HepG2 (cell line): Measurements from ENCODE around the gene EIF4G3. TPM values are rescaled to one million over a fixed set of nuclear protein-coding genes. Genes with fewer than 3 reads are reported as not detected.

ENCODE experiments used
- ATF7 ChIP-seq, 2 experiments: fragments of 450-650 bp in 1 of 2; sonication (generic) in 1 of 2; formaldehyde crosslinking in 1 of 2; IDR thresholded peaks; 2 replicates each; pipeline versions ENCODE4 v1.4.0 to v1.6.1; 2016 to 2020; ENCODE audit warnings: antibody characterized with exemption in 1 of 2, mild to moderate bottlenecking in 1 of 2, missing genetic modification reagents in 1 of 2
- CEBPG ChIP-seq: IDR thresholded peaks from 2 replicates; pipeline ENCODE4 v1.6.1; 2016
- DNMT1 ChIP-seq: sonication (generic); formaldehyde crosslinking; IDR thresholded peaks from 2 replicates; pipeline ENCODE4 v1.5.1; 2020; ENCODE audit warnings: mild to moderate bottlenecking, missing genetic modification reagents
- FOXA1 ChIP-seq, 2 experiments: fragments of 450-650 bp in 1 of 2; sonication (generic) in 1 of 2; formaldehyde crosslinking in 1 of 2; IDR thresholded peaks; 2 replicates each; pipeline versions ENCODE4 v1.4.0 to v1.6.1; 2016 to 2020; ENCODE audit warnings: missing genetic modification reagents in 1 of 2
- GABPB1 ChIP-seq: IDR thresholded peaks from 2 replicates; pipeline ENCODE4 v1.6.1; 2016; ENCODE audit warnings: mild to moderate bottlenecking, missing genetic modification reagents, moderate library complexity, missing compliant biosample characterization
- HES4 ChIP-seq: sonication (generic); formaldehyde crosslinking; IDR thresholded peaks from 2 replicates; pipeline ENCODE4 v1.9.0; 2021; ENCODE audit warnings: mild to moderate bottlenecking, missing genetic modification reagents, borderline replicate concordance
- RFX1 ChIP-seq: fragments of 450-650 bp; IDR thresholded peaks from 2 replicates; pipeline ENCODE4 v1.6.1; 2017
- SMAD9 ChIP-seq: sonication (generic); formaldehyde crosslinking; IDR thresholded peaks from 2 replicates; pipeline ENCODE4 v1.5.1; 2020; ENCODE audit warnings: mild to moderate bottlenecking, missing genetic modification reagents
- YEATS4 ChIP-seq: sonication (generic); formaldehyde crosslinking; IDR thresholded peaks from 2 replicates; pipeline ENCODE4 v1.4.0; 2020; ENCODE audit warnings: missing genetic modification reagents, borderline replicate concordance
- ZNF251 ChIP-seq: sonication (generic); formaldehyde crosslinking; IDR thresholded peaks from 2 replicates; pipeline ENCODE4 v1.9.0; 2021; ENCODE audit warnings: mild to moderate bottlenecking, missing genetic modification reagents
- ZNF335 ChIP-seq: sonication (generic); formaldehyde crosslinking; IDR thresholded peaks from 2 replicates; pipeline ENCODE4 v1.4.0; 2020; ENCODE audit warnings: missing genetic modification reagents
- ZNF782 ChIP-seq: sonication (generic); formaldehyde crosslinking; IDR thresholded peaks from 2 replicates; pipeline ENCODE4 v1.4.0; 2020; ENCODE audit warnings: missing genetic modification reagents, mild to moderate bottlenecking, borderline replicate concordance
- polyA plus RNA-seq, 8 experiments: library from polyadenylated mRNA; depleted of rRNA in 3 of 8; stranded (reverse) in 7 of 8; unstranded in 1 of 8; fragments of >200 nt; fragmentation: Illumina TruSeq in 4 of 8; extraction: Trizol in 4 of 8; gene quantifications; 2 replicates each; pipeline versions ENCODE4 v1.2.1 to v1.2.3, GENCODE V29; 2011 to 2016; ENCODE audit warnings: low read depth in 4 of 8, missing spikeins in 1 of 8, mixed read lengths in 1 of 8; ENCODE audit not compliant: insufficient read depth in 1 of 8
- total RNA-seq, 5 experiments: library from RNA; depleted of rRNA; stranded (reverse); fragments of >200 nt; fragmentation: Illumina TruSeq; extraction: Trizol; gene quantifications; 2 replicates each; pipeline ENCODE4 v1.2.3, GENCODE V29; 2016; ENCODE audit warnings: low read depth in 1 of 5
- TF ChIP-seq, protein P1 (sequence below): sonication (generic); formaldehyde crosslinking; IDR thresholded peaks from 2 replicates; pipeline ENCODE4 v1.5.1; 2020; ENCODE audit warnings: missing genetic modification reagents, mild to moderate bottlenecking, borderline replicate concordance
- TF ChIP-seq, protein P2 (sequence below): IDR thresholded peaks from 2 replicates; pipeline ENCODE4 v1.4.0; 2020; ENCODE audit warnings: mild to moderate bottlenecking, missing genetic modification reagents
- TF ChIP-seq, protein P3 (sequence below): fragments of 450-650 bp; IDR thresholded peaks from 2 replicates; pipeline ENCODE4 v1.6.1; 2017; ENCODE audit warnings: mild to moderate bottlenecking
- TF ChIP-seq, protein P4 (sequence below): sonication (generic); formaldehyde crosslinking; IDR thresholded peaks from 2 replicates; pipeline ENCODE4 v1.4.0; 2020; ENCODE audit warnings: missing genetic modification reagents
- TF ChIP-seq, protein P5 (sequence below): sonication (generic); formaldehyde crosslinking; IDR thresholded peaks from 2 replicates; pipeline ENCODE4 v1.8.1; 2023; ENCODE audit warnings: mild to moderate bottlenecking, inconsistent platforms, moderate library complexity, missing genetic modification reagents, borderline replicate concordance

EIF4G3 gene
- total and polyA plus RNA-seq, 2 of the 13 experiments (the other 11 are each of a cell fraction or from before 2014, with no cell fraction given) = 22.2 to 27.6 TPM

DNA sequence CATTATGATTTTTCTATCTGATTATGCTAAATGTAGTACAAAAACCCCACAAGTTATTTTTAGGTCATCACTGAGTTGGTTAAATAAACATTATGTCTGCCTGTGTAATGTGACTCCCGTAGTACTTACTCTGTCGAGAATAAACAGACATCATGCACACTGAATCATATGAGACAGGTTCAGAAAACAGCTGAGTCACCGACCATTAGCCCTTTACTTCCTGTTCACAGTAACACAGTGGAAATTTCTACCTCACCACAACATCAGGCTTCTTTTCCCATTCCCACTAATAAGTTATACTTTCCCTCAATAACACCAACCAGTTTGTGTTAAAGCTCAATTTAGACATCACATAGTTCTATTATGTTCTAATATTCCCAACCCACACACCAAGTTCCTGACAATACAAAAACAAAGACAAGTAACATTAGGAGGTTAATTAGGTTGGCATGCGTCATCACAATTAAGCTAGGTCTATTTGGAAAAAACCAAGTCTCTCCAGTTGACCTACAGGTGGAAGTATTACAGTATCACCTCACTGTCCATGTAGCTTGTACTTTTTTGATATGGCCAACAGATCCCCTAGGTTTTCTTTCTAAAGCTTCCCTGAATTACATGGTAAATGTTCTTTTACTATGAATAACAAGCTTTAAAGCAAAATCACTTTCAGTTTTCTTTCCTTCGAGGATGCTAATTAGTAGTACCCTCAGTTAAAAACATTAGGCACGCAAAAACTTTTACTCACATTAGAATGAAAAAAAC, 154.2 kb downstream of the EIF4G3 start (continued):
- TF ChIP-seq, protein P1, sequence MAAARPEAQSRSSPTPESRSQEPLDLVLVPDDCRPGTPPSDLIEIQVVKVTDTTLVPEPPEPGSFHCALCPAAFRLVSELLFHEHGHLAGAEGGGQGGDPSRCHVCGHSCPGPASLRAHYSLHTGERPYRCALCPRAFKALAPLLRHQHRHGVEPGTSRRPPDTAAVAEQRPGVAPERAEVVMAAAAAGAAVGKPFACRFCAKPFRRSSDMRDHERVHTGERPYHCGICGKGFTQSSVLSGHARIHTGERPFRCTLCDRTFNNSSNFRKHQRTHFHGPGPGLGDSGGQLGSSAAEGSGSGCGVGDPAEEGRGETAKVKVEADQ (CRISPR knock-in tag) = no peak
- TF ChIP-seq DNMT1 (no peak), YEATS4 (CRISPR knock-in tag) (no peak), CEBPG (CRISPR knock-in tag) (0 out of 2 replicates have a peak, but pooled peaks have one; percentile 7), RFX1 (no peak), FOXA1 (IDR thresholded peaks at IDR 0.05) (no peak), FOXA1 (CRISPR knock-in tag; IDR thresholded peaks at IDR 0.05) (peak; percentile 68), SMAD9 (CRISPR knock-in tag) (no peak), ATF7 (IDR thresholded peaks at IDR 0.05) (0 out of 2 replicates have a peak, but pooled peaks have one; percentile 24), ATF7 (CRISPR knock-in tag; IDR thresholded peaks at IDR 0.05) (no peak), ZNF782 (CRISPR knock-in tag) (no peak), HES4 (CRISPR knock-in tag) (no peak), ZNF335 (peak; percentile 77; the same call in 1 of the 2 replicates), GABPB1 (peak; percentile 51; the same call in 1 of the 2 replicates), ZNF251 (CRISPR knock-in tag) (no peak)
- TF ChIP-seq, protein P2, sequence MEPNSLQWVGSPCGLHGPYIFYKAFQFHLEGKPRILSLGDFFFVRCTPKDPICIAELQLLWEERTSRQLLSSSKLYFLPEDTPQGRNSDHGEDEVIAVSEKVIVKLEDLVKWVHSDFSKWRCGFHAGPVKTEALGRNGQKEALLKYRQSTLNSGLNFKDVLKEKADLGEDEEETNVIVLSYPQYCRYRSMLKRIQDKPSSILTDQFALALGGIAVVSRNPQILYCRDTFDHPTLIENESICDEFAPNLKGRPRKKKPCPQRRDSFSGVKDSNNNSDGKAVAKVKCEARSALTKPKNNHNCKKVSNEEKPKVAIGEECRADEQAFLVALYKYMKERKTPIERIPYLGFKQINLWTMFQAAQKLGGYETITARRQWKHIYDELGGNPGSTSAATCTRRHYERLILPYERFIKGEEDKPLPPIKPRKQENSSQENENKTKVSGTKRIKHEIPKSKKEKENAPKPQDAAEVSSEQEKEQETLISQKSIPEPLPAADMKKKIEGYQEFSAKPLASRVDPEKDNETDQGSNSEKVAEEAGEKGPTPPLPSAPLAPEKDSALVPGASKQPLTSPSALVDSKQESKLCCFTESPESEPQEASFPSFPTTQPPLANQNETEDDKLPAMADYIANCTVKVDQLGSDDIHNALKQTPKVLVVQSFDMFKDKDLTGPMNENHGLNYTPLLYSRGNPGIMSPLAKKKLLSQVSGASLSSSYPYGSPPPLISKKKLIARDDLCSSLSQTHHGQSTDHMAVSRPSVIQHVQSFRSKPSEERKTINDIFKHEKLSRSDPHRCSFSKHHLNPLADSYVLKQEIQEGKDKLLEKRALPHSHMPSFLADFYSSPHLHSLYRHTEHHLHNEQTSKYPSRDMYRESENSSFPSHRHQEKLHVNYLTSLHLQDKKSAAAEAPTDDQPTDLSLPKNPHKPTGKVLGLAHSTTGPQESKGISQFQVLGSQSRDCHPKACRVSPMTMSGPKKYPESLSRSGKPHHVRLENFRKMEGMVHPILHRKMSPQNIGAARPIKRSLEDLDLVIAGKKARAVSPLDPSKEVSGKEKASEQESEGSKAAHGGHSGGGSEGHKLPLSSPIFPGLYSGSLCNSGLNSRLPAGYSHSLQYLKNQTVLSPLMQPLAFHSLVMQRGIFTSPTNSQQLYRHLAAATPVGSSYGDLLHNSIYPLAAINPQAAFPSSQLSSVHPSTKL (CRISPR knock-in tag) = peak; percentile 91
- TF ChIP-seq, protein P3, sequence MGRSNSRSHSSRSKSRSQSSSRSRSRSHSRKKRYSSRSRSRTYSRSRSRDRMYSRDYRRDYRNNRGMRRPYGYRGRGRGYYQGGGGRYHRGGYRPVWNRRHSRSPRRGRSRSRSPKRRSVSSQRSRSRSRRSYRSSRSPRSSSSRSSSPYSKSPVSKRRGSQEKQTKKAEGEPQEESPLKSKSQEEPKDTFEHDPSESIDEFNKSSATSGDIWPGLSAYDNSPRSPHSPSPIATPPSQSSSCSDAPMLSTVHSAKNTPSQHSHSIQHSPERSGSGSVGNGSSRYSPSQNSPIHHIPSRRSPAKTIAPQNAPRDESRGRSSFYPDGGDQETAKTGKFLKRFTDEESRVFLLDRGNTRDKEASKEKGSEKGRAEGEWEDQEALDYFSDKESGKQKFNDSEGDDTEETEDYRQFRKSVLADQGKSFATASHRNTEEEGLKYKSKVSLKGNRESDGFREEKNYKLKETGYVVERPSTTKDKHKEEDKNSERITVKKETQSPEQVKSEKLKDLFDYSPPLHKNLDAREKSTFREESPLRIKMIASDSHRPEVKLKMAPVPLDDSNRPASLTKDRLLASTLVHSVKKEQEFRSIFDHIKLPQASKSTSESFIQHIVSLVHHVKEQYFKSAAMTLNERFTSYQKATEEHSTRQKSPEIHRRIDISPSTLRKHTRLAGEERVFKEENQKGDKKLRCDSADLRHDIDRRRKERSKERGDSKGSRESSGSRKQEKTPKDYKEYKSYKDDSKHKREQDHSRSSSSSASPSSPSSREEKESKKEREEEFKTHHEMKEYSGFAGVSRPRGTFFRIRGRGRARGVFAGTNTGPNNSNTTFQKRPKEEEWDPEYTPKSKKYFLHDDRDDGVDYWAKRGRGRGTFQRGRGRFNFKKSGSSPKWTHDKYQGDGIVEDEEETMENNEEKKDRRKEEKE = no peak
- TF ChIP-seq, protein P4, sequence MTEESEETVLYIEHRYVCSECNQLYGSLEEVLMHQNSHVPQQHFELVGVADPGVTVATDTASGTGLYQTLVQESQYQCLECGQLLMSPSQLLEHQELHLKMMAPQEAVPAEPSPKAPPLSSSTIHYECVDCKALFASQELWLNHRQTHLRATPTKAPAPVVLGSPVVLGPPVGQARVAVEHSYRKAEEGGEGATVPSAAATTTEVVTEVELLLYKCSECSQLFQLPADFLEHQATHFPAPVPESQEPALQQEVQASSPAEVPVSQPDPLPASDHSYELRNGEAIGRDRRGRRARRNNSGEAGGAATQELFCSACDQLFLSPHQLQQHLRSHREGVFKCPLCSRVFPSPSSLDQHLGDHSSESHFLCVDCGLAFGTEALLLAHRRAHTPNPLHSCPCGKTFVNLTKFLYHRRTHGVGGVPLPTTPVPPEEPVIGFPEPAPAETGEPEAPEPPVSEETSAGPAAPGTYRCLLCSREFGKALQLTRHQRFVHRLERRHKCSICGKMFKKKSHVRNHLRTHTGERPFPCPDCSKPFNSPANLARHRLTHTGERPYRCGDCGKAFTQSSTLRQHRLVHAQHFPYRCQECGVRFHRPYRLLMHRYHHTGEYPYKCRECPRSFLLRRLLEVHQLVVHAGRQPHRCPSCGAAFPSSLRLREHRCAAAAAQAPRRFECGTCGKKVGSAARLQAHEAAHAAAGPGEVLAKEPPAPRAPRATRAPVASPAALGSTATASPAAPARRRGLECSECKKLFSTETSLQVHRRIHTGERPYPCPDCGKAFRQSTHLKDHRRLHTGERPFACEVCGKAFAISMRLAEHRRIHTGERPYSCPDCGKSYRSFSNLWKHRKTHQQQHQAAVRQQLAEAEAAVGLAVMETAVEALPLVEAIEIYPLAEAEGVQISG (CRISPR knock-in tag) = no peak
- TF ChIP-seq, protein P5, sequence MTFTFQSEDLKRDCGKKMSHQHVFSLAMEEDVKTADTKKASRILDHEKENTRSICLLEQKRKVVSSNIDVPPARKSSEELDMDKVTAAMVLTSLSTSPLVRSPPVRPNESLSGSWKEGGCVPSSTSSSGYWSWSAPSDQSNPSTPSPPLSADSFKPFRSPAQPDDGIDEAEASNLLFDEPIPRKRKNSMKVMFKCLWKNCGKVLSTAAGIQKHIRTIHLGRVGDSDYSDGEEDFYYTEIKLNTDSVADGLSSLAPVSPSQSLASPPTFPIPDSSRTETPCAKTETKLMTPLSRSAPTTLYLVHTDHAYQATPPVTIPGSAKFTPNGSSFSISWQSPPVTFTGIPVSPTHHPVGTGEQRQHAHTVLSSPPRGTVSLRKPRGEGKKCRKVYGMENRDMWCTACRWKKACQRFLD (CRISPR knock-in tag) = no peak
